OCI-LY7 (cell line): Measurements from ENCODE around the gene VWA8. TPM values are rescaled to one million over a fixed set of nuclear protein-coding genes. Genes with fewer than 3 reads are reported as not detected.

Source experiments
- BruUV-seq: library from RNA; stranded (reverse); fragments of 400-500 nt; replicated peaks from 2 replicates; lab custom pipeline; 2021; lab: Mats Ljungman, UMichigan
- CTCF ChIA-PET: fragments of 300-600 bp; sonication (Branson Sonifier 250); formaldehyde crosslinking; loops from one replicate; lab custom pipeline; 2022; ENCODE audit warnings: antibody characterized with exemption; ENCODE audit not compliant: unreplicated experiment; lab: Charles Lee
- POLR2A ChIA-PET: fragments of 300-600 bp; sonication (Branson Sonifier 250); formaldehyde crosslinking; loops from one replicate; lab custom pipeline; 2022; ENCODE audit warnings: antibody characterized with exemption; lab: Charles Lee
- DNase-seq: peaks from one replicate; pipeline ENCODE4 v3.0.0-alpha.2; 2015; ENCODE audit warnings: low spot score
- H2AFZ ChIP-seq: fragments of 200-600 bp; sonication (generic), shearing (Covaris generic); 2 replicates; pipeline ENCODE4 v1.6.1; 2014; ENCODE audit warnings: mild to moderate bottlenecking, antibody characterized with exemption, low read length, moderate library complexity
- H3K27ac ChIP-seq: fragments of 200-600 bp; sonication (generic); 2 replicates; pipeline ENCODE4 v1.5.1; 2014; ENCODE audit warnings: mixed run types, low read depth, mild to moderate bottlenecking, moderate library complexity, low read length, inconsistent platforms; ENCODE audit not compliant: poor library complexity, severe bottlenecking
- H3K36me3 ChIP-seq: fragments of 200-600 bp; sonication (generic); 2 replicates; pipeline ENCODE4 v1.6.1; 2014; ENCODE audit warnings: mild to moderate bottlenecking, antibody characterized with exemption, low read length, moderate library complexity, mixed read lengths; ENCODE audit not compliant: insufficient read depth
- H3K4me1 ChIP-seq: fragments of 200-600 bp; sonication (generic); 2 replicates; pipeline ENCODE4 v1.5.1; 2014; ENCODE audit warnings: mild to moderate bottlenecking, low read length; ENCODE audit not compliant: insufficient read depth, poor library complexity, severe bottlenecking
- H3K4me2 ChIP-seq: fragments of 200-600 bp; sonication (generic); 2 replicates; pipeline ENCODE4 v1.6.1; 2014; ENCODE audit warnings: mild to moderate bottlenecking, low read length
- H3K4me3 ChIP-seq: fragments of 200-600 bp; sonication (generic); 2 replicates; pipeline ENCODE4 v1.5.1; 2014; ENCODE audit warnings: mild to moderate bottlenecking, low read depth, low read length; ENCODE audit not compliant: poor library complexity, severe bottlenecking
- H3K79me2 ChIP-seq: fragments of 200-600 bp; sonication (generic); 2 replicates; pipeline ENCODE4 v1.6.1; 2016; ENCODE audit warnings: low read depth, mild to moderate bottlenecking, low read length, moderate library complexity, mixed read lengths; ENCODE audit not compliant: insufficient read depth
- H3K9me2 ChIP-seq: fragments of 200-600 bp; sonication (generic); 2 replicates; pipeline ENCODE4 v1.6.1; 2016; ENCODE audit warnings: mild to moderate bottlenecking, low read length, mixed read lengths; ENCODE audit not compliant: insufficient read depth
- H3K9me3 ChIP-seq: fragments of 200-600 bp; sonication (generic); 2 replicates; pipeline ENCODE4 v1.6.1; 2014; ENCODE audit warnings: mild to moderate bottlenecking, mixed run types, low read length, mixed read lengths
- H4K20me1 ChIP-seq: fragments of 200-600 bp; sonication (generic); 2 replicates; pipeline ENCODE4 v1.6.1; 2014; ENCODE audit warnings: mild to moderate bottlenecking, antibody characterized with exemption, low read length, moderate library complexity, mixed read lengths; ENCODE audit not compliant: insufficient read depth
- CTCF ChIP-seq: fragments of 200-600 bp; sonication (generic); conservative IDR thresholded peaks from 2 replicates; pipeline ENCODE4 v1.5.1; 2014; ENCODE audit warnings: mild to moderate bottlenecking, antibody characterized with exemption, low read length, moderate library complexity, mixed read lengths
- EZH2phosphoT487 ChIP-seq: fragments of 200-600 bp; sonication (generic); IDR thresholded peaks from 2 replicates; pipeline ENCODE4 v1.6.1; 2018; ENCODE audit warnings: low read depth, borderline replicate concordance, mild to moderate bottlenecking, mixed run types, antibody characterized with exemption, low read length, moderate library complexity, mixed read lengths
- intact Hi-C: fragments of 100-400 bp; cut with micrococcal nuclease; formaldehyde crosslinking; loops from one replicate; pipeline ENCODE4 v1.10.0; 2022; ENCODE audit not compliant: unreplicated experiment
- total RNA-seq, 2 experiments: library from RNA; depleted of rRNA in 1 of 2; stranded (reverse); fragments of >200 nt in 1 of 2; shearing (Covaris generic) in 1 of 2; gene quantifications; 2 replicates each; pipeline ENCODE4 v1.2.3, GENCODE V29; 2014 to 2022

Gene VWA8
- total RNA-seq, 2 experiments from 2014 or later, result 26.4 to 31.5 TPM

DNA sequence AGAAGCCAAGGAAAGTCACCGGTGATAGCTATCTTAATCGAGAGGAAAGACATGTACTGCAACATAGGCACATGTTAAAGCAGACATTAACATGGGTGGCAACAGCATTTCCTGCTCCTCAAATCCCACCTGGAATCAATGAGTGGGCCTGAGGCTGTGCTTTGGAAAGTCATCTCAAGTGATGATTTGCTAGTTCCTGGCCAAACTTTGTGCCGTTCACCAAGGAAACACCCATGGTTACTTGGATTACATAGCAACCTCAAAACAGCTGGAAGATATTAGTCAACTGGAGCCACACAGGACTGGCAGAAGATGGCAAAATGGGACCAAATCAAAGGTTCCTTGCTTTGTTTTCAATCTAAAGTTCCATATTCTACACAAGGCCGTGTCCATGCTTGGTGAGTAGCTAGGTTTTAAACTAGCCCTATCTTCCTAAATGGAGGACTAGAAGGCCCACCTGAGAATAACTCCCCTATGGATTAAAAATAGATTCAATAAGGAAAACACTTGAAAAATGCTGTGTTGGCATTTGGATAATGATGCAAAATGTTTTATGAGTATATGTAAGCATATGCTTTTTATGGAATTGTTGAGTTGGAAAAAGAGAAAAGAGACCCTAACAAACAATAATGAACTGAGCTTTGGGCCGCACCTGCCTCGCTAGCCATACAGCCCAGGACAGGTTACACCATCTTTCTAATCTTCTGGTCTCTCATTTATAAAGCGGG, 359.0 kb downstream of the VWA8 start:
- intact Hi-C loops, result no loop called here
- ChIA-PET CTCF (no interaction called here), POLR2A (interaction anchor here (0.5 to 1.8 kb wide), 3 partner anchors 9 to 615 kb away, joined by 3 to 4 read pairs (median 4); no protein-coding TSS in a partner anchor)

DNA sequence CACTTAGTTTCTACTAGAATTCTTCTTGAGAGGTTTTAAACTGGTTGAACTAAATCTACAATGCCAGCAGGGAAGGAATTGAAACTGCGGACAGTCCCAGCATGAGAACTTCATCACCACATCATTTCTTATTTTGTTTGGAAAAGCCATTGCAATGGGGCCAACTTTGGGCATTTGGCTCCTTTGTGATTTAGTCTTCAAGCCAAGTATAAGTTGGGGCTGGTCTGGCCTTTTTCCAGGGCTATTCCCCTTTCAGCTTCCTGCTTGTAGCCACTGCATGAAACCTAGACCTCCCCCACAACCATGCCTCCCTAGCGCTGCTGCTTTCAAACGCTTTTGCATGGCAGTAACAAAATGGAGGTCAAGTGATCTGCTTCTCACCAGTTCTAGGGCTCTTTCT, 361.3 kb downstream of the VWA8 start:
- Histone ChIP-seq H3K9me2 (no peaks in the 10 kb centered on the region), H3K4me2 (no peak overlapping the region), H3K27ac (no peak overlapping the region), H3K4me1 (peaks cover 13% of the 10 kb centered on the region), H3K79me2 (no peaks in the 10 kb centered on the region), H3K9me3 (no peaks in the 10 kb centered on the region), H3K4me3 (no peak overlapping the region), H2AFZ (no peak overlapping the region), H4K20me1 (no peaks in the 10 kb centered on the region), H3K36me3 (peaks cover 22% of the 10 kb centered on the region)
- intact Hi-C loops, result no loop called here
- DNase-seq, result no peak
- BruUV-seq, result no TSS peak
- CTCF ChIA-PET, result no interaction called here
- POLR2A ChIA-PET, result interaction anchor here (1.0 kb wide), 1 partner anchor 9 kb away, joined by 3 read pairs; no protein-coding TSS in a partner anchor
- TF ChIP-seq CTCF (no peak), EZH2phosphoT487 (no peak)

More for the DNA sequence above, 359.0 kb downstream of the VWA8 start:
- DNase-seq, result no peak
- Histone ChIP-seq H3K4me1 (no peaks in the 10 kb centered on the region), H2AFZ (no peak overlapping the region), H4K20me1 (no peaks in the 10 kb centered on the region), H3K9me3 (no peaks in the 10 kb centered on the region), H3K9me2 (no peaks in the 10 kb centered on the region), H3K36me3 (peaks cover 41% of the 10 kb centered on the region), H3K4me3 (no peak overlapping the region), H3K27ac (no peak overlapping the region), H3K4me2 (no peak overlapping the region), H3K79me2 (no peaks in the 10 kb centered on the region)
- TF ChIP-seq EZH2phosphoT487 (no peak), CTCF (no peak)
- BruUV-seq, result no TSS peak
